ENCODE measurements around the gene FAM120AOS.
"Not testable (repeated sequence)": the region's sequence is repeated elsewhere in the genome, so short reads cannot be mapped to it uniquely, and the experiment has no call there.

The FAM120AOS gene

GRCh38 chr9:93466416-93467061 is 13.2 kb upstream of the FAM120AOS start:
- no peak for ATAC-seq

- ATAC-seq = no peak
These were observed 12.5 kb upstream of the FAM120AOS start for GRCh38 chr9:93465855-93466254.

- ATAC-seq = no peak
These were observed 11.5 kb upstream of the FAM120AOS start for GRCh38 chr9:93464876-93465275.

GRCh38 chr9:93464395-93464794 is 11.0 kb upstream of the FAM120AOS start:
- no peak for ATAC-seq

GRCh38 chr9:93463638-93464248 is 10.4 kb upstream of the FAM120AOS start:
- peak; percentile 73 to 76 for ATAC-seq

- ATAC-seq = no peak
These were observed 8.4 kb upstream of the FAM120AOS start for GRCh38 chr9:93461821-93462220.

GRCh38 chr9:93461414-93461743 is 8.0 kb upstream of the FAM120AOS start:
- no peak for ATAC-seq

- ATAC-seq = no peak
These were observed 7.5 kb upstream of the FAM120AOS start for GRCh38 chr9:93460689-93461413.

GRCh38 chr9:93459432-93459847 is 6.1 kb upstream of the FAM120AOS start:
- ATAC-seq = no peak

- no peak for ATAC-seq
These were observed 5.3 kb upstream of the FAM120AOS start for GRCh38 chr9:93458712-93459111.

- no peak for ATAC-seq
These were observed 3.6 kb upstream of the FAM120AOS start for GRCh38 chr9:93457006-93457405.

- peak in 1 of 2 donors; percentile 31 for ATAC-seq
These were observed 3.1 kb upstream of the FAM120AOS start for GRCh38 chr9:93456504-93456903.

- ATAC-seq = no peak
These were observed 2.6 kb upstream of the FAM120AOS start for GRCh38 chr9:93456022-93456421.

GRCh38 chr9:93452710-93453046 is 703 bp downstream of the FAM120AOS start:
- ATAC-seq = no peak

GRCh38 chr9:93451849-93452709 is 1.3 kb downstream of the FAM120AOS start:
- peak; percentile 1 to 5 for ATAC-seq

GRCh38 chr9:93450945-93451815 is 2.2 kb downstream of the FAM120AOS start, which contains the start of gene FAM120A:
Gene FAM120A, plus strand, starts transcription at chr9:93451685. Its CDS starts 231 bp downstream, at chr9:93451916.
- peak; percentile 70 to 78 for ATAC-seq

- ATAC-seq = no peak
These were observed 5.7 kb downstream of the FAM120AOS start for GRCh38 chr9:93447655-93448054.

GRCh38 chr9:93446073-93446472 is 7.3 kb downstream of the FAM120AOS start:
- no peak for ATAC-seq

GRCh38 chr9:93440896-93441580 is 12.3 kb downstream of the FAM120AOS start:
- ATAC-seq = no peak

GRCh38 chr9:93439301-93439700 is 14.1 kb downstream of the FAM120AOS start:
- not testable (repeated sequence) for ATAC-seq

GRCh38 chr9:93437996-93438395 is 15.4 kb downstream of the FAM120AOS start:
- ATAC-seq = no peak
